GM21576 (cell line): Measurements from ENCODE around the gene SLC16A11.
"Not testable (repeated sequence)": the region's sequence is repeated elsewhere in the genome, so short reads cannot be mapped to it uniquely, and the experiment has no call there.

Experiments used
- ATAC-seq: cut with Tn5 transposase; IDR thresholded peaks from one replicate; pipeline ENCODE4 v1.9.1; 2021; ENCODE audit warnings: mild to moderate bottlenecking, moderate library complexity; ENCODE audit not compliant: unreplicated experiment

Gene SLC16A11

GRCh38 chr17:7060165-7060891, 16.4 kb upstream of the SLC16A11 start:
- ATAC-seq = no peak

GRCh38 chr17:7058831-7059447, 15.0 kb upstream of the SLC16A11 start:
- ATAC-seq = no peak

- ATAC-seq = no peak
Observed at GRCh38 chr17:7056386-7056785, 12.5 kb upstream of the SLC16A11 start.

GRCh38 chr17:7050583-7050982, 6.7 kb upstream of the SLC16A11 start:
- ATAC-seq = not testable (repeated sequence)

- no peak for ATAC-seq
Observed at GRCh38 chr17:7048968-7049367, 5.1 kb upstream of the SLC16A11 start.

- no peak for ATAC-seq
Observed at GRCh38 chr17:7047566-7047965, 3.7 kb upstream of the SLC16A11 start.

- ATAC-seq = not testable (repeated sequence)
Observed at GRCh38 chr17:7046725-7047397, 3.0 kb upstream of the SLC16A11 start.

- no peak for ATAC-seq
Observed at GRCh38 chr17:7046127-7046724, 2.3 kb upstream of the SLC16A11 start.

GRCh38 chr17:7045492-7046126, 1.7 kb upstream of the SLC16A11 start:
- ATAC-seq = no peak

GRCh38 chr17:7043182-7043496, 753 bp downstream of the SLC16A11 start:
- no peak for ATAC-seq

GRCh38 chr17:7042501-7043181, 1.3 kb downstream of the SLC16A11 start:
- ATAC-seq = no peak

GRCh38 chr17:7041607-7042500, 2.0 kb downstream of the SLC16A11 start:
- ATAC-seq = no peak

- ATAC-seq = no peak
Observed at GRCh38 chr17:7039832-7040231, 4.1 kb downstream of the SLC16A11 start.

- no peak for ATAC-seq
Observed at GRCh38 chr17:7038025-7038862, 5.6 kb downstream of the SLC16A11 start.

- ATAC-seq = peak; percentile 79
Observed at GRCh38 chr17:7035591-7036368, 8.1 kb downstream of the SLC16A11 start, which contains the start of gene SLC16A13. Gene SLC16A13 (plus strand): TSS chr17:7036015. CDS start chr17:7036383, 368 bp downstream.

- peak; percentile 12 for ATAC-seq
Observed at GRCh38 chr17:7034955-7035590, 8.8 kb downstream of the SLC16A11 start.

GRCh38 chr17:7029659-7030058, 14.2 kb downstream of the SLC16A11 start:
- ATAC-seq = no peak
